GM12891 (cell line): ENCODE results near the gene FAM168A.

Experiments used
- PAX5 ChIP-seq: IDR thresholded peaks from 2 replicates; pipeline ENCODE4 v1.6.1; 2011; ENCODE audit warnings: low read length, moderate library complexity, mild to moderate bottlenecking; ENCODE audit not compliant: insufficient read depth, severe bottlenecking
- POLR2A ChIP-seq: IDR thresholded peaks from 2 replicates; pipeline ENCODE4 v1.6.1; 2011; ENCODE audit warnings: low read depth, low read length, control low read depth
- POLR2AphosphoS5 ChIP-seq: IDR thresholded peaks from 2 replicates; pipeline ENCODE4 v1.6.1; 2011; ENCODE audit warnings: low read depth, low read length, control low read depth
- POU2F2 ChIP-seq: IDR thresholded peaks from 2 replicates; pipeline ENCODE4 v1.6.1; 2011; ENCODE audit warnings: low read depth, mild to moderate bottlenecking, control low read depth, low read length, moderate library complexity
- SPI1 ChIP-seq: IDR thresholded peaks from 2 replicates; pipeline ENCODE4 v1.6.1; 2011; ENCODE audit warnings: low read depth, low read length, control low read depth
- TAF1 ChIP-seq: IDR thresholded peaks from 2 replicates; pipeline ENCODE4 v1.6.1; 2011; ENCODE audit warnings: low read depth, low read length, control low read depth

DNA sequence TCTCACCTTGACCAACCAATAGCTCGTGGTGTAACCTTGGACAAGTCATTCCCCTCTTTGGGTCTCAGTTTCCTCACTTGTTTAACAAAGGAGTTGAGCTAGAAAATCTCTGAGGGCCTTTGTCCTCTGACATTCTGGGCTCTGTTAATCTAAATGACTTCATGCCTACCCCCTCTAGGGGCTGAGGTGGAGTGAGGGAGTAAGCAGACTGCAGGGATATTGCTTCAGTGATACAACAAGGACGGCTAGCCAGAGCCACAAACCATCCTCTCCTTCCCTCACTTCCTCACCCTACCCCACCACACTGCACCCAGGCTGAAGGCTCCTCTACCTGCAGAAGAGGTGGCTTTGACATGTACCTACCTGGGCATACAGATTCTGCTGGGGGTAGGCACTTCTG lies 186.9 kb downstream of the FAM168A start:
- no peak for TF ChIP-seq POLR2A
- TF ChIP-seq POU2F2: no peak
- no peak for TF ChIP-seq POLR2AphosphoS5
- TF ChIP-seq TAF1: no peak
- TF ChIP-seq PAX5: no peak
- TF ChIP-seq SPI1: no peak
